PC-9 (cell line): ENCODE data around the gene RELL1. TPM values are rescaled to one million over a fixed set of nuclear protein-coding genes. Genes with fewer than 3 reads are reported as not detected.
A peak's percentile ranks its signal among the peaks of the same experiment; 100 is the strongest.

ENCODE experiments used
- BruUV-seq: library from RNA; stranded (reverse); fragments of 400-500 nt; replicated peaks from 2 replicates; lab custom pipeline; 2021; lab: Mats Ljungman, UMichigan
- CTCF ChIA-PET: fragments of 300-600 bp; sonication (Branson Sonifier 250); formaldehyde crosslinking; loops from one replicate; lab custom pipeline; 2022; ENCODE audit warnings: antibody characterized with exemption; lab: Charles Lee
- POLR2A ChIA-PET: fragments of 300-600 bp; sonication (Branson Sonifier 250); formaldehyde crosslinking; loops from one replicate; lab custom pipeline; 2022; ENCODE audit warnings: antibody characterized with exemption; ENCODE audit not compliant: unreplicated experiment; lab: Charles Lee
- DNase-seq, 2 experiments: peaks; one replicate each; pipeline versions ENCODE4 v3.0.0 to v3.0.0-alpha.2; 2015 to 2022; ENCODE audit warnings: mixed read lengths in 1 of 2
- H2AFZ ChIP-seq: fragments of 200-600 bp; sonication (generic); 2 replicates; pipeline ENCODE4 v1.8.1; 2017; ENCODE audit warnings: antibody characterized with exemption
- H3F3A ChIP-seq: fragments of 200-600 bp; sonication (generic); 2 replicates; pipeline ENCODE4 v1.8.1; 2017; ENCODE audit warnings: antibody characterized with exemption, mild to moderate bottlenecking, low read depth; ENCODE audit not compliant: insufficient read depth
- H3K27ac ChIP-seq: fragments of 200-600 bp; sonication (generic); 2 replicates; pipeline ENCODE4 v1.6.1; 2016; ENCODE audit warnings: mixed run types
- H3K27me3 ChIP-seq: fragments of 200-600 bp; sonication (generic); 2 replicates; pipeline ENCODE4 v1.6.1; 2016; ENCODE audit warnings: low read depth, mixed run types; ENCODE audit not compliant: insufficient read depth
- H3K36me3 ChIP-seq: fragments of 200-600 bp; sonication (generic); 2 replicates; pipeline ENCODE4 v1.6.1; 2016; ENCODE audit warnings: low read depth, mixed run types
- H3K4me1 ChIP-seq: fragments of 200-600 bp; sonication (generic); replicated peaks from 2 replicates; pipeline ENCODE4 v1.6.1; 2016; ENCODE audit warnings: mixed run types; ENCODE audit not compliant: insufficient read depth
- H3K4me2 ChIP-seq: fragments of 200-600 bp; sonication (generic); 2 replicates; pipeline ENCODE4 v1.6.1; 2017; ENCODE audit warnings: mixed run types
- H3K4me3 ChIP-seq: fragments of 200-600 bp; sonication (generic); 2 replicates; pipeline ENCODE4 v1.6.1; 2016; ENCODE audit warnings: mixed run types
- H3K79me2 ChIP-seq: fragments of 200-600 bp; sonication (generic); 2 replicates; pipeline ENCODE4 v1.6.1; 2017; ENCODE audit warnings: low read depth, mixed run types
- H3K9me2 ChIP-seq: fragments of 200-600 bp; sonication (generic); 2 replicates; pipeline ENCODE4 v1.8.1; 2017; ENCODE audit warnings: mild to moderate bottlenecking; ENCODE audit not compliant: insufficient read depth
- H3K9me3 ChIP-seq: fragments of 200-600 bp; sonication (generic); 2 replicates; pipeline ENCODE4 v1.8.1; 2016; ENCODE audit warnings: low read depth; ENCODE audit not compliant: insufficient read depth
- H4K20me1 ChIP-seq: fragments of 200-600 bp; sonication (generic); 2 replicates; pipeline ENCODE4 v1.8.1; 2017; ENCODE audit not compliant: insufficient read depth
- CTCF ChIP-seq: fragments of 200-600 bp; sonication (generic); conservative IDR thresholded peaks from 2 replicates; pipeline ENCODE4 v1.6.1; 2017; ENCODE audit warnings: mixed run types, antibody characterized with exemption, mild to moderate bottlenecking, moderate library complexity
- EZH2 ChIP-seq: fragments of 200-600 bp; sonication (generic); IDR thresholded peaks from 2 replicates; pipeline ENCODE4 v1.8.0; 2017; ENCODE audit warnings: antibody characterized with exemption, low read depth
- intact Hi-C: fragments of 100-400 bp; cut with micrococcal nuclease; formaldehyde crosslinking; loops from one replicate; pipeline ENCODE4 v1.10.0; 2022; ENCODE audit not compliant: unreplicated experiment
- total RNA-seq: library from RNA; stranded (reverse); gene quantifications from 2 replicates; pipeline ENCODE4 v1.2.3, GENCODE V29; 2021

RELL1 gene
- total RNA-seq, 1 experiment from 2014 or later, result 18.5 TPM

- Histone ChIP-seq H3K4me3 (no peak overlapping the region), H3F3A (peaks cover 3% of the 10 kb centered on the region; the same call in 1 of the 2 replicates), H3K4me2 (no peak overlapping the region), H4K20me1 (no peaks in the 10 kb centered on the region), H3K79me2 (no peaks in the 10 kb centered on the region), H2AFZ (no peak overlapping the region), H3K4me1 (no peaks in the 10 kb centered on the region; the same call in 1 of the 2 replicates), H3K36me3 (no peaks in the 10 kb centered on the region), H3K27me3 (no peaks in the 10 kb centered on the region), H3K27ac (no peak overlapping the region), H3K9me3 (no peaks in the 10 kb centered on the region), H3K9me2 (no peaks in the 10 kb centered on the region)
- no TSS peak for BruUV-seq
- intact Hi-C loops, result no loop called here
- DNase-seq, result no peak
- TF ChIP-seq EZH2, result no peak
- TF ChIP-seq CTCF, result no peak
- POLR2A ChIA-PET, result no interaction called here
- CTCF ChIA-PET, result no interaction called here
Measured at GRCh38 chr4:37719021-37719420, 32.8 kb upstream of the RELL1 start.

- no peaks in the 10 kb centered on the region for H3K79me2 ChIP-seq
- no peaks in the 10 kb centered on the region for H3K36me3 ChIP-seq
- H3K27me3 ChIP-seq, result no peaks in the 10 kb centered on the region
- no peak overlapping the region for H3K27ac ChIP-seq
- intact Hi-C loops, result no loop called here
- no peaks in the 10 kb centered on the region; the same call in 1 of the 2 replicates for H3K4me1 ChIP-seq
- CTCF ChIA-PET, result no interaction called here
- H3K9me3 ChIP-seq, result no peaks in the 10 kb centered on the region
- no peaks in the 10 kb centered on the region for H3K9me2 ChIP-seq
- no TSS peak for BruUV-seq
- H3K4me2 ChIP-seq, result no peak overlapping the region
- H3K4me3 ChIP-seq, result no peak overlapping the region
- no peak for DNase-seq
- no peak overlapping the region for H2AFZ ChIP-seq
- POLR2A ChIA-PET, result no interaction called here
- TF ChIP-seq EZH2 (no peak), CTCF (no peak)
- H3F3A ChIP-seq, result peaks cover 3% of the 10 kb centered on the region; the same call in 1 of the 2 replicates
- no peaks in the 10 kb centered on the region for H4K20me1 ChIP-seq
Measured at GRCh38 chr4:37717576-37717975, 31.4 kb upstream of the RELL1 start.

- Histone ChIP-seq H4K20me1 (no peaks in the 10 kb centered on the region), H3K27me3 (no peaks in the 10 kb centered on the region), H2AFZ (no peak overlapping the region), H3K9me2 (no peaks in the 10 kb centered on the region), H3K4me1 (no peaks in the 10 kb centered on the region; the same call in 1 of the 2 replicates), H3K36me3 (no peaks in the 10 kb centered on the region), H3K79me2 (no peaks in the 10 kb centered on the region), H3K9me3 (no peaks in the 10 kb centered on the region), H3F3A (peaks cover 3% of the 10 kb centered on the region; the same call in 1 of the 2 replicates), H3K27ac (no peak overlapping the region), H3K4me3 (no peak overlapping the region), H3K4me2 (no peak overlapping the region)
- DNase-seq, result peak in 1 of 2 experiments; percentile 4
- CTCF ChIA-PET, result no interaction called here
- POLR2A ChIA-PET, result interaction anchor here (0.6 kb wide), 1 partner anchor 1384 kb away, joined by 5 read pairs; no protein-coding TSS in a partner anchor
- BruUV-seq, result no TSS peak
- intact Hi-C loops, result no loop called here
- TF ChIP-seq CTCF (no peak), EZH2 (no peak)
Measured at GRCh38 chr4:37715889-37716402, 29.8 kb upstream of the RELL1 start.
